DOHH2 (cell line): Measurements from ENCODE around the gene CAPN3.

Experiments used
- CTCF ChIP-seq: fragments of 200-600 bp; sonication (generic); IDR thresholded peaks from one replicate; pipeline ENCODE4 v1.5.1; 2014; ENCODE audit warnings: antibody characterized with exemption, mild to moderate bottlenecking, low read depth, low read length; ENCODE audit not compliant: poor library complexity, severe bottlenecking
- EZH2phosphoT487 ChIP-seq: fragments of 200-600 bp; sonication (generic); IDR thresholded peaks from 2 replicates; pipeline ENCODE4 v1.6.1; 2017; ENCODE audit warnings: borderline replicate concordance, mild to moderate bottlenecking, antibody characterized with exemption, low read length, moderate library complexity, mixed read lengths

DNA sequence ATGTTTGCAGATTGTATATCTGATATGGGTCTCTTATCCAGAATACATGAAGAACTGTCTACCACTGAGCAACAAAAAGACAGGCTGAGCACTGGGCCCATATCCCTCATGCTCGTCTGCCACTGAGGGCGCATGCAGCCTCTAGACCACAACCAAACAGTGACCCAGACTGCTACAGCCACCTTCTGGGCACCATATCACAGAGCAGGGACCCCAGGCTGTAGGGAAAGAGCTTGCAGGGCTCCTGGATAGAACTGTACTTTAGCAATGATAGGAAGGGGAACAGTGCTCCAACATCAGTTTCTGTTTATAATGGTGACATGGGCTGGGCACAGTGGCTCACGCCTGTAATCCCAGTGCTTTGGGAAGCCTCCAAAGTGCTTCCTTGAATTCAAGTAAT lies 45.8 kb upstream of the CAPN3 start:
- TF ChIP-seq CTCF (no peak), EZH2phosphoT487 (no peak)
